ENCODE measurements around the gene OR5I1.
"Not testable (repeated sequence)": the region's sequence is repeated elsewhere in the genome, so short reads cannot be mapped to it uniquely, and the experiment has no call there.

The OR5I1 gene

GRCh38 chr11:55936300-55936699, at the start of gene OR5I1:
TSS of gene OR5I1 (minus strand) at chr11:55936400. CDS start at chr11:55936400, 0 bp downstream.
- no peak for DNase-seq (ENCODE audit: low read depth in 4 of 4, low spot score in 1 of 4)

- no peak for DNase-seq (ENCODE audit: low read depth in 4 of 4, low spot score in 1 of 4)
Measured at GRCh38 chr11:55970935-55971334, 34.7 kb upstream of the OR5I1 start.

GRCh38 chr11:55969845-55970244, 33.6 kb upstream of the OR5I1 start, which contains the start of gene OR10AG1:
TSS of gene OR10AG1 (minus strand) at chr11:55969945. CDS start at chr11:55969907, 38 bp downstream.
- DNase-seq (ENCODE audit: low read depth in 4 of 4, low spot score in 1 of 4): no peak

GRCh38 chr11:55967914-55968313, 31.7 kb upstream of the OR5I1 start:
- DNase-seq (ENCODE audit: low read depth in 4 of 4, low spot score in 1 of 4): no peak

GRCh38 chr11:55966391-55966790, 30.2 kb upstream of the OR5I1 start:
- DNase-seq (ENCODE audit: low read depth in 4 of 4, low spot score in 1 of 4): no peak

- no peak for DNase-seq (ENCODE audit: low read depth in 4 of 4, low spot score in 1 of 4)
Measured at GRCh38 chr11:55956521-55956920, 20.3 kb upstream of the OR5I1 start.

- no peak for DNase-seq (ENCODE audit: low read depth in 4 of 4, low spot score in 1 of 4)
Measured at GRCh38 chr11:55949330-55949729, 13.1 kb upstream of the OR5I1 start.

GRCh38 chr11:55942785-55943392, 6.7 kb upstream of the OR5I1 start:
- DNase-seq (ENCODE audit: low read depth in 4 of 4, low spot score in 1 of 4): no peak

- no peak for DNase-seq (ENCODE audit: low read depth in 4 of 4, low spot score in 1 of 4)
Measured at GRCh38 chr11:55920537-55920936, 15.7 kb downstream of the OR5I1 start.

- DNase-seq (ENCODE audit: low read depth in 4 of 4, low spot score in 1 of 4): no peak
Measured at GRCh38 chr11:55914482-55914881, 21.7 kb downstream of the OR5I1 start, which contains the start of gene OR5W2. TSS of gene OR5W2 (minus strand) at chr11:55914582. CDS start at chr11:55914582, 0 bp downstream.

- no peak for DNase-seq (ENCODE audit: low read depth in 4 of 4, low spot score in 1 of 4)
Measured at GRCh38 chr11:55902308-55902707, 33.9 kb downstream of the OR5I1 start.

- no peak for DNase-seq (ENCODE audit: low read depth in 4 of 4, low spot score in 1 of 4)
Measured at GRCh38 chr11:55895216-55895615, 41.0 kb downstream of the OR5I1 start.

- not testable (repeated sequence) for DNase-seq (ENCODE audit: low read depth in 4 of 4, low spot score in 1 of 4)
Measured at GRCh38 chr11:55885481-55885880, 50.7 kb downstream of the OR5I1 start.

All from stimulated activated CD4-positive, alpha-beta T cell treated with anti-CD3 and anti-CD28 coated beads, Interleukin-1b, Interleukin-23, amount 100 ng/mL, for 24 hours (primary cell).